ENCODE results near the gene RPS27. TPM values are rescaled to one million over a fixed set of nuclear protein-coding genes. Genes with fewer than 3 reads are reported as not detected.

Gene RPS27
- total and polyA plus RNA-seq, 2 of the 13 experiments (the other 11 are each of a cell fraction or from before 2014, with no cell fraction given): 3,737 to 9,964 TPM

- TF ChIP-seq ZNF235 (CRISPR knock-in tag; IDR thresholded peaks at IDR 0.05; ENCODE audit: borderline replicate concordance) (peak; percentile 94; the same call in 1 of the 2 replicates), ZNF724P (CRISPR knock-in tag; IDR thresholded peaks at IDR 0.05; ENCODE audit: borderline replicate concordance) (no peak; the same call in none of the 2 replicates), ZNF142 (CRISPR knock-in tag; IDR thresholded peaks at IDR 0.05) (no peak; the same call in 1 of the 2 replicates), MEF2D (CRISPR knock-in tag; IDR thresholded peaks at IDR 0.05) (no peak), ZSCAN21 (CRISPR knock-in tag; IDR thresholded peaks at IDR 0.05; ENCODE audit: borderline replicate concordance) (no peak; the same call in 1 of the 2 replicates), ZBTB20 (CRISPR knock-in tag; IDR thresholded peaks at IDR 0.05; ENCODE audit: borderline replicate concordance, low read depth) (0 out of 2 replicates have a peak, but pooled peaks have one; percentile 55), ZNF224 (CRISPR knock-in tag; IDR thresholded peaks at IDR 0.05) (no peak; the same call in 1 of the 2 replicates), ZNF709 (CRISPR knock-in tag; IDR thresholded peaks at IDR 0.05) (peak; percentile 92), MIXL1 (CRISPR knock-in tag; IDR thresholded peaks at IDR 0.05) (peak; percentile 38; the same call in 1 of the 2 replicates), PHF21A (CRISPR knock-in tag; IDR thresholded peaks at IDR 0.05) (peak; percentile 81), ZNF256 (CRISPR knock-in tag; conservative IDR thresholded peaks at IDR 0.05) (peak; percentile 85; the same call in 1 of the 2 replicates), THAP11 (CRISPR knock-in tag; IDR thresholded peaks at IDR 0.05) (peak; percentile 99)
- TF ChIP-seq, protein P1, sequence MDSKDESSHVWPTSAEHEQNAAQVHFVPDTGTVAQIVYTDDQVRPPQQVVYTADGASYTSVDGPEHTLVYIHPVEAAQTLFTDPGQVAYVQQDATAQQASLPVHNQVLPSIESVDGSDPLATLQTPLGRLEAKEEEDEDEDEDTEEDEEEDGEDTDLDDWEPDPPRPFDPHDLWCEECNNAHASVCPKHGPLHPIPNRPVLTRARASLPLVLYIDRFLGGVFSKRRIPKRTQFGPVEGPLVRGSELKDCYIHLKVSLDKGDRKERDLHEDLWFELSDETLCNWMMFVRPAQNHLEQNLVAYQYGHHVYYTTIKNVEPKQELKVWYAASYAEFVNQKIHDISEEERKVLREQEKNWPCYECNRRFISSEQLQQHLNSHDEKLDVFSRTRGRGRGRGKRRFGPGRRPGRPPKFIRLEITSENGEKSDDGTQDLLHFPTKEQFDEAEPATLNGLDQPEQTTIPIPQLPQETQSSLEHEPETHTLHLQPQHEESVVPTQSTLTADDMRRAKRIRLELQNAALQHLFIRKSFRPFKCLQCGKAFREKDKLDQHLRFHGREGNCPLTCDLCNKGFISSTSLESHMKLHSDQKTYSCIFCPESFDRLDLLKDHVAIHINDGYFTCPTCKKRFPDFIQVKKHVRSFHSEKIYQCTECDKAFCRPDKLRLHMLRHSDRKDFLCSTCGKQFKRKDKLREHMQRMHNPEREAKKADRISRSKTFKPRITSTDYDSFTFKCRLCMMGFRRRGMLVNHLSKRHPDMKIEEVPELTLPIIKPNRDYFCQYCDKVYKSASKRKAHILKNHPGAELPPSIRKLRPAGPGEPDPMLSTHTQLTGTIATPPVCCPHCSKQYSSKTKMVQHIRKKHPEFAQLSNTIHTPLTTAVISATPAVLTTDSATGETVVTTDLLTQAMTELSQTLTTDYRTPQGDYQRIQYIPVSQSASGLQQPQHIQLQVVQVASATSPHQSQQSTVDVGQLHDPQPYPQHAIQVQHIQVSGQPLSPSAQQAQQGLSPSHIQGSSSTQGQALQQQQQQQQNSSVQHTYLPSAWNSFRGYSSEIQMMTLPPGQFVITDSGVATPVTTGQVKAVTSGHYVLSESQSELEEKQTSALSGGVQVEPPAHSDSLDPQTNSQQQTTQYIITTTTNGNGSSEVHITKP (CRISPR knock-in tag; IDR thresholded peaks at IDR 0.05; ENCODE audit: low read depth): no peak
- TF ChIP-seq, protein P2, sequence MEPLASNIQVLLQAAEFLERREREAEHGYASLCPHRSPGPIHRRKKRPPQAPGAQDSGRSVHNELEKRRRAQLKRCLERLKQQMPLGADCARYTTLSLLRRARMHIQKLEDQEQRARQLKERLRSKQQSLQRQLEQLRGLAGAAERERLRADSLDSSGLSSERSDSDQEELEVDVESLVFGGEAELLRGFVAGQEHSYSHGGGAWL (CRISPR knock-in tag; IDR thresholded peaks at IDR 0.05): peak; percentile 79
- TF ChIP-seq, protein P3, sequence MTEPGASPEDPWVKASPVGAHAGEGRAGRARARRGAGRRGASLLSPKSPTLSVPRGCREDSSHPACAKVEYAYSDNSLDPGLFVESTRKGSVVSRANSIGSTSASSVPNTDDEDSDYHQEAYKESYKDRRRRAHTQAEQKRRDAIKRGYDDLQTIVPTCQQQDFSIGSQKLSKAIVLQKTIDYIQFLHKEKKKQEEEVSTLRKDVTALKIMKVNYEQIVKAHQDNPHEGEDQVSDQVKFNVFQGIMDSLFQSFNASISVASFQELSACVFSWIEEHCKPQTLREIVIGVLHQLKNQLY (CRISPR knock-in tag; IDR thresholded peaks at IDR 0.05): no peak
These were observed 13.0 kb upstream of the RPS27 start, which contains the start of gene JTB (continued) for GRCh38 chr1:153977250-153978240.
